ENCODE results near the gene MISP3. TPM values are rescaled to one million over a fixed set of nuclear protein-coding genes. Genes with fewer than 3 reads are reported as not detected.

MISP3 gene
- total RNA-seq: 6.6 TPM

DNA sequence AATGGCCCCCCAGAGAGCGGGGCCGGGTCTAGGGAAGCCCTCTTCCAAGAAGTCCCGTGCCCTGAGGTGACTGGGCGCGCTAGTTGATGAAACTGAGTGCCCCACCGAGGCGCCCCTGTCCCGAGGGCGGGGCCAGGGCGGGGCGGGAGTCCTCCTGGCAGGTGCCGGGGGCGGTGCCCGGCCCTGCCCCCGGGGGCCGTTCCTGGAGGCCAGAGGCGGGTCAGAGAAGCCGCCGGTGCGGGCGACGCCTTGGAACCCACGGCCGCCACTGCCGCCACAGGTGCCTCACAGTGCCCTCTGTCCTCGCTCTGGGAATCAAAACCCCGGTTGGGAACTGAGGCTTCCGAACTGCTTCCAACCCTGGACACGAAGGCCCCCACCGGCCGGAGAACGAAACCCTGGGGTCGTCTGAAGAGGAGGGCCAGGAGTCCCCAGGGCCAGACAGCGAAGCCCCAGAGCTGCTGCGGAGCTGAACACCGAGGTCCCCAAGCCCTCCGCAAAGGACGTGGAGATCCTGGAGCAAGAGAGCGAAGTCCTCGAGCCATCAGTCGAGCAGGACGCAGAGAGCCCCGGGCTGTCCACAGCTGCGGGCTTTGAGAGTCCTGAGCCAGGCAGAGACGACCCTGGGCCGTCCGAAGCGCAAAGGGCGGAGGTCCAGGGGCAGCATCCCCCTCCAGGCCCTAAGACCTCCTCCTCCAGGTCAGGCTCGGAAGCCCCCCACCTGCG, at the start of gene MISP3:
Gene MISP3, plus strand, starts transcription at position 252 of the 726 bp plus-strand sequence. CDS start 524 bp downstream, outside the sequence.

DNA sequence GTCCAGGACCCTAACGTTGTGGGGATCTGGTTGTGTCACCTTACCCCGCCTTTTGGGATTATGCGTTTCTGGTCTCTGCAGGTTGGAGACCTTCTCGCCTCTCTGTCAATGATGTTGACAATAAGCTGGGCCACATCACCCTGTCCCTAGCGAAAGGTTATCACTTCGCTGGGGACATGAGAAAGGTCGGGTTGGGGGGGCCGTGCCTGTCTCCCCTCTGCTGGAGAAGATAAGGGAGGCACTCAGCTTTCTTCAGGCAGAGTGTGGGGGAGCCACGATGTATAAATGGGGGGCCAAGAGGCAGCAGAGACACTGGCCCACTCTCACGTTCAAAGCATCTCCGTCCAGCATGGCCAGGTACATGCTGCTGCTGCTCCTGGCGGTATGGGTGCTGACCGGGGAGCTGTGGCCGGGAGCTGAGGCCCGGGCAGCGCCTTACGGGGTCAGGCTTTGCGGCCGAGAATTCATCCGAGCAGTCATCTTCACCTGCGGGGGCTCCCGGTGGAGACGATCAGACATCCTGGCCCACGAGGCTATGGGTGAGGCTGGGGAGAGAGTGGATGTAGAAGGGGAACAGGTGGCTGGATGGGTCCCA, 44.6 kb upstream of the MISP3 start, which contains the start of gene RLN3:
Gene RLN3, plus strand, starts transcription at position 293 of the 595 bp plus-strand sequence. Its CDS starts 57 bp downstream, at position 350.

DNA sequence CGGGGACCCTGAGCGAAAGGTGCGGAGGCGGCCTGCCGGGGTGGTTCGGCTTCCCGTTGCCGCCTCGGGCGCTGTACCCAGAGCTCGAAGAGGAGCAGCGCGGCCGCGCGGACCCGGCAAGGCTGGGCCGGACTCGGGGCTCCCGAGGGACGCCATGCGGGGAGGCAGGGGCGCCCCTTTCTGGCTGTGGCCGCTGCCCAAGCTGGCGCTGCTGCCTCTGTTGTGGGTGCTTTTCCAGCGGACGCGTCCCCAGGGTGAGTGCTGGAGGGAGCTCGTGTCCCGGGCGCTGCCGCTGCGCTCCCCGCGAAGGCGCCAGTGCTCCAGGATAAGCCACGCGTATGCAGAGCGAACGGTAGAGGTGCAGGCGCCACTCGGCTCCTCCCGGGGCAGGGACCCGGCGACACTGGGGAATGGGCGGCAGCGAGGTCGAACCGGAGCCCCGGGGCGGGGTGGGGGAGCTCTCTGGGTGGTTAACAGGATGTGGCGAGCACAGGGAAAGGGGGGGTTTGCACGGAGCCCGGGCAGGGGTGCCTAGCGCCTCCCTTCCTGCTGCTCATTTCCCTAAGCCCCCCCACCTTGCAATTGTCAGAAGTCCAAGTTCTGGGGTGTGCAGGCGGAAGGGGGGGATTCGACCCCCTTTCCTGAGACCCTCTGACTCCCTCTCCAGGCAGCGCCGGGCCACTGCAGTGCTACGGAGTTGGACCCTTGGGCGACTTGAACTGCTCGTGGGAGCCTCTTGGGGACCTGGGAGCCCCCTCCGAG, 40.7 kb upstream of the MISP3 start, which contains the start of gene IL27RA:
Gene IL27RA, plus strand, starts transcription at position 44 of the 762 bp plus-strand sequence. Its CDS starts 111 bp downstream, at position 155.

DNA sequence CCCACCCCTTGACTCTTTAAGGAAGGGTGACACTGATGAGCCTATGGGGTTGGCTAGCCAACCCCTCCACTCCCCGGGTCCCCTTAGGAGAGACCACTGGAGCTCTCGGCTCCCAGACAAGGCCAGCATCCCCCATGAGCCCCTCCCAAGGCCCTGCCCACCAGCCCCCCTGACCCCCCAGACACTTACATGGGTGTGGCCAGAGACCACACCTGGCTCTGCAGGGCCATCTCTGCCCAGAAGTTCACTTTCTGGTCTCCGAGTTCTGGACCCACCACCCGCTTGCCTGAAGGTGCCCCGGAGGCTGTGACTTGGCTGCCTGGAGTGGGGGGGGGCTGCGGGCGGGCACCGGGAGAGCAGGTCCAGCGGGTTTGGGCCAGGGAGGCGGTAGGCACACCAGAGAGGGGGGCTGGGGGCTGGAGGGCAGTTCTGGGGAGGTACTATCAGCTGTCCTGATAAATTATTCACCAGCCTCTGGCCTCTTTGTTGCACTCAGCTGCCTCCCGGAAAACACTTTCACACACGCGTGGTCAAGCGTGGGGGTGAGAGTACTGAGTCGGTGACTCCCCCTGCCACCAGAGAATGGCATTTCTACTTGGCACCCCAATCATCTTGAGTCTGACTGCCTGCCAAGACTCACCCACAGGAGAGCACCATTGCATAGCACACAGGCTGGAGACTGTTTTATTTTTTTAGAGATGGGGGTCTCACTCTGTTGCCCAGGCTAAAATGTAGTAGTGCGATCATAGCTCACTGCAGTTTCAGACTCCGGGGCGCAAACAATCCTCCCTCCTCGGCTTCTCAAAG, 10.6 kb upstream of the MISP3 start, which contains the start of gene PALM3:
Gene PALM3, minus strand, starts transcription at position 326 of the 807 bp plus-strand sequence. Its CDS starts 96 bp downstream, at position 230.

DNA sequence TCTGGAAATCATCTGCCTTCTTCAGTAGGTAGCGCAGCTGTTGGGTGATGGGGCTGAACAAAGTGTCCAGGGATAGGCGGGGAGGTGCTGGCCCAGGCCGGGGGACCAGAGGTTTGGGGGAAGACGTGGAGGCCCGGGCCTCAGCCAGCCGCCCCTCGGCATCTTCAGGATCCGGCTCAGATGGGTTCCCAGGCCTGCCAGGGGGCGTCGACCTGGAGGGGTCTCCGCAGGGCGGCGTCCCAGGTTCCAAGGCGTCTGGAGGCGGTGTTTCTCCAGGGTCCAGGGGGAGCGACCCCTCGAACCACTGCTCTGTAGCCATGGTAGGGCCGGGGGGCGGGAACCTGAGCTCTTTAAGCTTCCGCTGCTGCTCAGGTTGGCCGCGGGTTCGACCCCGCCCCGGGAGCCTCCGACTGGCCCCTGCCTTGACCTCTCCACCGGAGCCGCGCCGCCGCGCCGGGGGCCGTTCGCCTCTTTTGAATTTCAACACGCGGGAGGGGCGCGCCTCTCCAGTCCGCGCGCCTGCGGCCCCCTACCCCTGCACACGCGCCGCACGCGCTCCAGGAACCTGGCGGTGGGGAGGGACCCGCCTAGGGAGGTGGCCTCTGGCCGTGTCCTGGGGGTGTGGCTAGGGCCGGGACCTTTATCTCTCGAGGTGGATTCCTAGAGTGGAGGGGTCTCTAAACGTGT, 12.9 kb downstream of the MISP3 start, which contains the start of gene C19orf67:
Gene C19orf67, minus strand, starts transcription at position 475 of the 687 bp plus-strand sequence. Its CDS starts 156 bp downstream, at position 319.

DNA sequence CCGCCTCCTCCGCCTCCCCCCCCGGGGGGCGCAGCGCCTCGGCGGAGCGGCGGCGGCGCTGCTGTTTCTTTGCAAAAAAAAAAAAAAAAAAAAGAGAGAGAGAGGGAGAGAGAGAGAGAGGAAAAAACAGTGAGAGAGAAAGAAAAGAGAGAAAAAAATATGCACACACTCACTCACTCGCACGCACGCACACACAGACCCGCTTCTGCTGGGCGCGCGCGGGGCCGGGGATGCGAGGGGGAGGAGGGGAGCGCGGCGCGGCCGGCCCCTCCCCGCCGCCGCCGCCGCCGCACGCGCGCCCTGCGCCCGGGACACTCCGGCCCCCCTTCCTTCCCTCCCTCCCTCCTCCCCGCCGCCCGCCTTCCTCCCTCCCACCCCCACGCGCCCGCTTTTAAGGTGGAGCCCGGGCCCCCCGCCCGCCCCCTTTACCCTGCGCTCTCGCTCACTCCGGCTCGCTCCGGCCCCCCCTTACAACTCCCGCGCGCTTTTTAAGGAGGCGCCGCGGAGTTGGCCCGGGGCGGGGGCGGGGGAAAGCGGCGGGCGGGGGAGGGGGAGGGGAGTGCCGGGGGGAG, 18.0 kb downstream of the MISP3 start, which contains the start of gene SAMD1:
Gene SAMD1, minus strand, starts transcription at position 243 of the 572 bp plus-strand sequence.

DNA sequence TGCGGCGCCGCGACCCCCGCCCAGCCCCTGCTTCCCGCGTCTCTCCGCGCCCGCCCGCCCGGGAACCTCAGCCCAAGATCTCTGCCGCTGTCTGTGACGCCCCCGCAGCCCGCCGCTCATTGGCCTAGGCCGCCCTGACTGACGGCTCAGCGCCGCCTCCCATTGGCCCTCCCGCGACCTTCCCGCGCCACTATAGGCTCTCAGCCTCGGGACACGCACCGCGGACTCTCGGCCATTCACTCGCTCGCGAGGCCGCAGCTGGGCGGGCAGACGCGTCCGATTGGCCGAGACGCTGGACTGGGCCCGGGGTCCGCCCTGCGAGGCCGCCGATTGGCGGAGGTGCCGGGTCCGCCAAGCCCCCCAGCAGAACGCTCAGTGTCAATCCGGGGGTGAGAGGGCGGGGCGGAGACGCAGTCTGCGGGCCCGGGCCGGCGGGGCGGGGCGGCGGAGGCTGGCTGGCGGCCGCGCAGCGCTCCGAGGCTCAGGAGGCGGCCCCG, 45.1 kb downstream of the MISP3 start, which contains the start of gene PRKACA:
Gene PRKACA, minus strand, starts transcription at position 95 of the 497 bp plus-strand sequence. CDS start 215 bp downstream, outside the sequence.

Other genes with a start within 250 kb of the MISP3 start
- gene NANOS3, start 195.7 kb upstream of the MISP3 start, total RNA-seq: not detected
- gene BRME1, start 166.7 kb upstream of the MISP3 start, total RNA-seq: 4.2 TPM
- gene CC2D1A, start 166.6 kb upstream of the MISP3 start, total RNA-seq: 19.6 TPM
- 0.76 TPM for gene PODNL1, start 134.4 kb upstream of the MISP3 start, total RNA-seq
- gene DCAF15, start 120.3 kb upstream of the MISP3 start, total RNA-seq: 23.9 TPM
- 14.8 TPM for gene RFX1, start 66.5 kb upstream of the MISP3 start, total RNA-seq
- not detected for gene RLN3, start 44.6 kb upstream of the MISP3 start, total RNA-seq
- 7.2 TPM for gene IL27RA, start 41.0 kb upstream of the MISP3 start, total RNA-seq
- gene PALM3, start 10.7 kb upstream of the MISP3 start, total RNA-seq: 5.0 TPM
- not detected for gene C19orf67, start 13.0 kb downstream of the MISP3 start, total RNA-seq
- 39.5 TPM for gene SAMD1, start 18.0 kb downstream of the MISP3 start, total RNA-seq
- gene PRKACA, start 45.0 kb downstream of the MISP3 start, total RNA-seq: 76.0 TPM
- gene ASF1B, start 63.8 kb downstream of the MISP3 start, total RNA-seq: 16.7 TPM
- 52.5 TPM for gene ADGRL1, start 133.4 kb downstream of the MISP3 start, total RNA-seq

Data from metanephros (tissue), 1 donor.